ENCODE results near the gene TIGD1. TPM values are rescaled to one million over a fixed set of nuclear protein-coding genes. Genes with fewer than 3 reads are reported as not detected.

Gene TIGD1
- total and polyA plus RNA-seq, 2 experiments from 2014 or later, result 7.6 to 9.3 TPM

GRCh38 chr2:232540441-232541041 is 9.8 kb downstream of the TIGD1 start:
- H3K27me3 Mint-ChIP-seq (ENCODE audit: insufficient read depth, low read depth, poor library complexity), result peaks cover 13% of the 10 kb centered on the region
- ATAC-seq (no peak), DNase-seq (ENCODE audit: low spot score) (no peak)
- Histone ChIP-seq H3K79me2 (replicated peaks; ENCODE audit: insufficient read depth) (no peaks in the 10 kb centered on the region), H3K4me3 (no peak overlapping the region), H3K9me2 (ENCODE audit: insufficient read depth) (no peaks in the 10 kb centered on the region), H3K4me1 (ENCODE audit: insufficient read depth) (peaks cover 4% of the 10 kb centered on the region; the same call in 1 of the 2 replicates), H4K20me1 (replicated peaks; ENCODE audit: insufficient read depth) (no peaks in the 10 kb centered on the region), H3K27ac (ENCODE audit: low read depth) (no peak overlapping the region), H2AFZ (no peak overlapping the region), H3K4me2 (no peak overlapping the region), H3K36me3 (ENCODE audit: insufficient read depth) (no peaks in the 10 kb centered on the region), H3F3A (replicated peaks; ENCODE audit: low read depth) (no peaks in the 10 kb centered on the region), H3K27me3 (ENCODE audit: insufficient read depth) (no peaks in the 10 kb centered on the region)
- TF ChIP-seq EZH2phosphoT487 (IDR thresholded peaks at IDR 0.05; ENCODE audit: unreplicated experiment), result no peak
- TF ChIP-seq ZNF114 (CRISPR knock-in tag; IDR thresholded peaks at IDR 0.05), result no peak
- no peak for TF ChIP-seq CREB1 (CRISPR knock-in tag; IDR thresholded peaks at IDR 0.05; ENCODE audit: low read depth)
- TF ChIP-seq ZNF462 (CRISPR knock-in tag; IDR thresholded peaks at IDR 0.05), result no peak
- H3K4me3 Mint-ChIP-seq, result no peak overlapping the region
- H3K27ac Mint-ChIP-seq, result no peak overlapping the region
- peaks cover 4% of the 10 kb centered on the region; the same call in 2 of the 3 replicates for H3K36me3 Mint-ChIP-seq (ENCODE audit: low read depth)
- H3K9me3 Mint-ChIP-seq, result peaks cover 8% of the 10 kb centered on the region; the same call in 2 of the 3 replicates
- peaks cover 25% of the 10 kb centered on the region for H3K4me1 Mint-ChIP-seq

All from GM23338 (cell line).